Spleen (tissue), 11 donors: ENCODE data around the gene HCN3. TPM values are rescaled to one million over a fixed set of nuclear protein-coding genes. Genes with fewer than 3 reads are reported as not detected.
A peak's percentile ranks its signal among the peaks of the same experiment; 100 is the strongest.

ENCODE experiments used
- DNase-seq: peaks from one replicate; pipeline ENCODE4 v3.0.0-alpha.2; 2020
- H3K27ac ChIP-seq, 8 donors: fragments of 200-600 bp; sonication (generic) in 7 of 8; 1 replicate in 4 of 8; 2 replicates in 4 of 8; pipeline versions ENCODE4 v1.5.0 to v1.8.0; 2016 to 2021; ENCODE audit warnings: inconsistent platforms in 4 of 8, mild to moderate bottlenecking in 4 of 8, moderate library complexity in 1 of 8
- H3K27me3 ChIP-seq, 7 donors: fragments of 200-600 bp; sonication (generic) in 6 of 7; replicated peaks in 1 of 7; 1 replicate in 4 of 7; 2 replicates in 3 of 7; pipeline versions ENCODE4 v1.5.0 to v1.8.0; 2016 to 2021; ENCODE audit warnings: inconsistent platforms in 3 of 7, mild to moderate bottlenecking in 1 of 7
- H3K36me3 ChIP-seq, 6 donors: fragments of 200-600 bp; sonication (generic) in 5 of 6; 1 replicate in 4 of 6; 2 replicates in 2 of 6; pipeline versions ENCODE4 v1.5.0 to v1.8.0; 2016 to 2021; ENCODE audit warnings: inconsistent platforms in 2 of 6
- H3K4me1 ChIP-seq, 6 donors: fragments of 200-600 bp; sonication (generic) in 5 of 6; 1 replicate in 3 of 6; 2 replicates in 3 of 6; pipeline versions ENCODE4 v1.5.0 to v1.8.0; 2016 to 2021; ENCODE audit warnings: inconsistent platforms in 3 of 6
- H3K4me3 ChIP-seq, 8 donors: fragments of 200-600 bp; sonication (generic) in 7 of 8; 1 replicate in 4 of 8; 2 replicates in 4 of 8; pipeline versions ENCODE4 v1.5.0 to v1.8.0; 2016 to 2021; ENCODE audit warnings: inconsistent platforms in 4 of 8, mild to moderate bottlenecking in 4 of 8, moderate library complexity in 2 of 8
- H3K9me3 ChIP-seq, 8 donors: fragments of 200-600 bp; sonication (generic) in 7 of 8; 1 replicate in 4 of 8; 2 replicates in 4 of 8; pipeline versions ENCODE4 v1.5.0 to v1.8.0; 2016 to 2021; ENCODE audit warnings: inconsistent platforms in 4 of 8
- POLR2A ChIP-seq, 3 donors: fragments of 450-650 bp; IDR thresholded peaks; one replicate each; pipeline ENCODE4 v1.5.1; 2017; ENCODE audit warnings: antibody characterized with exemption in 3 of 3, mild to moderate bottlenecking in 1 of 3
- POLR2AphosphoS5 ChIP-seq, 3 donors: sonication (generic); formaldehyde crosslinking; IDR thresholded peaks; one replicate each; pipeline ENCODE4 v1.5.1; 2017; ENCODE audit warnings: antibody characterized with exemption in 3 of 3
- WGBS, 5 donors: extraction: QIAGEN DNeasy Blood & Tissue Kit in 3 of 5; methylation state at CpG; one replicate each; pipeline versions ENCODE4 v1.1.5 to v1.1.7; 2013 to 2018; 5-methylcytosine and 5-hydroxymethylcytosine counted together
- intact Hi-C: fragments of 100-400 bp; cut with DNase I; formaldehyde crosslinking; loops from one replicate; pipeline ENCODE4 v1.15.0; 2023; ENCODE audit warnings: low total_unique reads
- polyA plus RNA-seq, 3 donors: library from polyadenylated mRNA; stranded (reverse); fragments of 200-250 nt; gene quantifications; one replicate each; pipeline ENCODE4 v1.2.1, GENCODE V29; 2013
- total RNA-seq, 7 donors: library from RNA; depleted of rRNA in 3 of 7; stranded (reverse); fragments of >200 nt in 3 of 7; fragmentation: NEBNext Ultra II Directional in 4 of 7; extraction: Animal tissue kit (Norgen Biotek cat#: 25700) in 4 of 7; gene quantifications; one replicate each; pipeline versions ENCODE4 v1.1.0 to v1.2.1, GENCODE V29; 2016 to 2021
- TF ChIP-seq, protein P1 (sequence below), 11 experiments: fragments of 200-600 bp in 7 of 11; fragments of 450-650 bp in 4 of 11; sonication (generic) in 4 of 11; IDR thresholded peaks in 8 of 11; conservative IDR thresholded peaks in 3 of 11; 1 replicate in 7 of 11; 2 replicates in 4 of 11; pipeline versions ENCODE4 v1.4.0 to v1.8.0; 2016 to 2021; ENCODE audit warnings: antibody characterized with exemption in 11 of 11, inconsistent platforms in 4 of 11, mild to moderate bottlenecking in 1 of 11
- donor health status: healthy with polysubstance abuse.
- donor health status: DM: no; HTN: no; CAD: no; lungs with moderate emphysema.
- donor health status: DM: no; HTN: no; CAD: no.
- donor health status: Bipolar disorder and iron deficiency.
- donor health status: healthy.
- donor health status: DM: no; HTN: no; CAD: no.
- donor health status: DM: yes; HTN: yes; CAD: no.

Gene HCN3
- total and polyA plus RNA-seq, 10 donors: 0.65 to 3.3 (median 1.5) TPM

DNA sequence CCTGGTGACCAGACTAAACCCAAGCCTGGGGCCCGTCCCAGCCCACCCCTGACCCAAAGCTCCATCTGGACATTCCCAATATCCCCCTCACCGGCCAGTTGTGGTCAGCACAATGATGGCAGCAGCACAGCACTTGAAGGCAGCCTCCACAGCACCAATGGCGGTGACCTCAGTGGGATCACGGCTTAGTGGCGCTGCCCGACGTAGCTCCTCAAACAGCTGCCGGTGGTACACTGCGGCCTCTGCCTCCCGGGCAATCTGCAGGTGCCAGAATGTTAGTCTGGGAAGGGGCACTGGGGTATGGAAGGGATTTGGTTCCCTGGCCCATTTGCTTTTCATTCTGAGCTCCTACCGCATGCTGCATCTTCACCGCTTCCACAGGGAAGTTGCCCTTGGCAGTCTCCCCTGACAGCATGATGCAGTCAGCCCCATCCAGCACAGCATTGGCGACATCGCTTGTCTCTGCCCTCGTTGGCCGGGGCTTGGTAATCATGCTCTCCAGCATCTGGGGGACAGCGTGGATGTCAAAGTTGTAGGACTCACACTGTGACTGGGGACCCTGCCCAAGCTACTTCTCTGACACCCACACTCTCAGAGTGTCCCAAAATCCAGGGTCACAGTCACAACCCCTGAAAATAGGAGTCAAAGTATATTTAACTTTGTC, 16.0 kb downstream of the HCN3 start:
- Histone ChIP-seq H3K4me3 (no peak overlapping the region), H3K4me1 (peaks cover 0 to 12% (median 3%) of the 10 kb centered on the region in 6 donors), H3K27me3 (peaks cover 0 to 44% (median 21%) of the 10 kb centered on the region in 7 donors), H3K36me3 (no peaks in the 10 kb centered on the region), H3K27ac (no peak overlapping the region), H3K9me3 (no peaks in the 10 kb centered on the region)
- intact Hi-C loops: no loop called here
- peak; percentile 68 for DNase-seq
- TF ChIP-seq, protein P1, sequence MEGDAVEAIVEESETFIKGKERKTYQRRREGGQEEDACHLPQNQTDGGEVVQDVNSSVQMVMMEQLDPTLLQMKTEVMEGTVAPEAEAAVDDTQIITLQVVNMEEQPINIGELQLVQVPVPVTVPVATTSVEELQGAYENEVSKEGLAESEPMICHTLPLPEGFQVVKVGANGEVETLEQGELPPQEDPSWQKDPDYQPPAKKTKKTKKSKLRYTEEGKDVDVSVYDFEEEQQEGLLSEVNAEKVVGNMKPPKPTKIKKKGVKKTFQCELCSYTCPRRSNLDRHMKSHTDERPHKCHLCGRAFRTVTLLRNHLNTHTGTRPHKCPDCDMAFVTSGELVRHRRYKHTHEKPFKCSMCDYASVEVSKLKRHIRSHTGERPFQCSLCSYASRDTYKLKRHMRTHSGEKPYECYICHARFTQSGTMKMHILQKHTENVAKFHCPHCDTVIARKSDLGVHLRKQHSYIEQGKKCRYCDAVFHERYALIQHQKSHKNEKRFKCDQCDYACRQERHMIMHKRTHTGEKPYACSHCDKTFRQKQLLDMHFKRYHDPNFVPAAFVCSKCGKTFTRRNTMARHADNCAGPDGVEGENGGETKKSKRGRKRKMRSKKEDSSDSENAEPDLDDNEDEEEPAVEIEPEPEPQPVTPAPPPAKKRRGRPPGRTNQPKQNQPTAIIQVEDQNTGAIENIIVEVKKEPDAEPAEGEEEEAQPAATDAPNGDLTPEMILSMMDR (IDR thresholded peaks at IDR 0.05 in 8 of 11, conservative IDR thresholded peaks at IDR 0.05 in 3 of 11): no peak
- TF ChIP-seq POLR2A (IDR thresholded peaks at IDR 0.05) (no peak), POLR2AphosphoS5 (IDR thresholded peaks at IDR 0.05) (no peak)
- 82 to 90% (median 87%) methylated on average over 17 of the region's 17 CpGs for WGBS, 5 donors

DNA sequence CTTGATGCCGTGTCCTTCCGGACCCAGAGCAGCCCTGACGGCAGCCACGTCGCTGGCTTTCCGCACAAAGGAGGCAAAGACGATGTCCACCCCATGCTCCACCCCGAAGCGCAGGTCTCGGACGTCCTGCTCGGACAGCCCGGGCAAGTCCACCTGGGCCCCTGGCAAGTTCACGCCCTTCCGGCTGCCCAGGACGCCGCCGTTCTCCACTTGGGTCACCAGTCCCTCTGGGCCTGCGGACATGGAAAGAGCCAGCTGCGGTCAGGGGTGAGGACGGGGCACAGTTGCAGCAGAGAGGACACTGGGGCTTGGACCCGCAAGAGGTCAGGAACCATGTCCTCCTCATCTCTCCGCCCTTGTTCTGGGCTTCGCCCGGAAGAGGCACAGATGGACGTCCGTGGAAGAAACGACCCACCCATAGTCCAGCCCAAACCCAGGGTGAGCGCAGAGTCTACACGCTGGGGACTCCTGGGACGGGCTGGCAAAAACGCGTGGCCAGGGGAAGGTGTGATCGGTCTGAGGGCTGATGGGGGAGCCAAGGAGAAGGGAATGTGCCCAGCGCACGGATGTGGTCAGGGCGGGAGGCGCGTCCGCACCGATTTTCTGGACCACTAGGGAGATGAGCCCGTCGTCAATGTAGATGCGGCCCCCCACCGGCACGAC, 17.4 kb downstream of the HCN3 start:
- 26 to 44% (median 38%) methylated on average over 29 to 46 of the region's 46 CpGs for WGBS, 5 donors
- Histone ChIP-seq H3K36me3 (no peaks in the 10 kb centered on the region), H3K27me3 (peaks cover 0 to 44% (median 21%) of the 10 kb centered on the region in 7 donors), H3K4me3 (peak overlapping the region in 3 of 8 donors; percentile 5 to 26 (median 14)), H3K4me1 (peaks cover 0 to 12% (median 3%) of the 10 kb centered on the region in 6 donors), H3K27ac (no peak overlapping the region), H3K9me3 (no peaks in the 10 kb centered on the region)
- intact Hi-C loops: no loop called here
- DNase-seq: peak; percentile 68
- TF ChIP-seq POLR2AphosphoS5 (IDR thresholded peaks at IDR 0.05): no peak
- TF ChIP-seq POLR2A (IDR thresholded peaks at IDR 0.05): no peak
- TF ChIP-seq, protein P1 (IDR thresholded peaks at IDR 0.05 in 8 of 11, conservative IDR thresholded peaks at IDR 0.05 in 3 of 11): no peak

DNA sequence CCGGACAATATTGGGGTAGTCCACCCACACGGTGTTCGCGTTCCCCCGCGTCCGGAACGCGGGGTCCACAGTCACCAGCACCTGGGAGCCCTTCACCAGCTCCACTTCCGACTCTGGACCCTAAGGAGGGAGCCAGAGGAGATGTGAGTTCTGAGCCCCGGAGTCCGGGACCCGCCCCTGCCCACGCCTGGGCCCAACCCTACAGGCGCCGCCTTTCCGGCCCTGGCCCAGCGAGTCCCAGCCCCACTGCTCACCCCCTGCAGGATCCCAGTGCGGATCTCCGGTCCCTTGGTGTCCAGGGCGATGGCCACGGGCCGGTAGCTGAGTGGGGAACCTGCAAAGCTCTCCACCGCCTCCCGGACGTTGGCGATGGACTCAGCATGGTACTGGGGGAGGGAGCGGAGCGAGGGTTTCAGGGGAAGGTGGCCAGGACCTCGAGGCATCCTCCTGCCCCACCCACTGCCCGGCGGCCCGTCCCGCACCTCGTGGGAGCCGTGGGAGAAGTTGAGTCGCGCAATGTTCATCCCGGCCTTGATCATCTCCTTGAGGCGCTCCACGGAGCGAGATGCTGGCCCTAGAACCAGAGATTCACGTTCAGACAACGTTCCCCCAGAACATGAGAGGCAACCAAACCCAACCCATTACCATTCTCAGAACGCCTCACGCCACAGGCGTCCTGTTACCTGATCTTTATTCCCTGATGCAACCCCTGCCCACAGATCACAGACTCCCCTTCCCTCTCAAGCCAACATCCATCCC, 18.1 kb downstream of the HCN3 start:
- peaks cover 0 to 12% (median 3%) of the 10 kb centered on the region in 6 donors for H3K4me1 ChIP-seq
- H3K4me3 ChIP-seq: peak overlapping the region in 3 of 8 donors; percentile 5 to 26 (median 14)
- no peak overlapping the region for H3K27ac ChIP-seq
- H3K36me3 ChIP-seq: no peaks in the 10 kb centered on the region
- H3K9me3 ChIP-seq: no peaks in the 10 kb centered on the region
- peaks cover 0 to 44% (median 21%) of the 10 kb centered on the region in 7 donors for H3K27me3 ChIP-seq
- peak; percentile 56 for DNase-seq
- TF ChIP-seq POLR2AphosphoS5 (IDR thresholded peaks at IDR 0.05) (no peak), POLR2A (IDR thresholded peaks at IDR 0.05) (no peak)
- TF ChIP-seq, protein P1 (IDR thresholded peaks at IDR 0.05 in 8 of 11, conservative IDR thresholded peaks at IDR 0.05 in 3 of 11): no peak
- intact Hi-C loops: no loop called here
- 18 to 25% (median 22%) methylated on average over 27 to 47 of the region's 47 CpGs for WGBS, 5 donors

DNA sequence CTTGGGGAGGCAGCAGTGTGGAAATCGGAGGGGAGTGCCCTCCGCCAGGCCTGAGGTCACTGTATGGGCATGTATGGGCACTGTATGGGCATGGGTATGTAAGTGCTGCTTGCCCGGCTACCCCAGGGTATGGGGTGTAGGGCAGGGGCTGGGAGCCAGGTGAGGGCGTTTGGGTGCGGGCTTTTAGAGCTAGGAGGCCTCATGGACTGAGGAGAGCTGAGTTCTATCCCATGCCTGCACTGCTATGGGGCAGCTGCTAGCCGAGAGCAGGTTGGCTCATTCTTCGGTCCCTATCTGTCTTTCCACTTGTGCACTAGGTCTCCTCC, 18.6 kb downstream of the HCN3 start:
- no peak overlapping the region for H3K4me3 ChIP-seq
- intact Hi-C loops: no loop called here
- 84 to 96% (median 92%) methylated on average over 7 of the region's 7 CpGs for WGBS, 5 donors
- H3K9me3 ChIP-seq: no peaks in the 10 kb centered on the region
- TF ChIP-seq, protein P1 (IDR thresholded peaks at IDR 0.05 in 8 of 11, conservative IDR thresholded peaks at IDR 0.05 in 3 of 11): no peak
- TF ChIP-seq POLR2A (IDR thresholded peaks at IDR 0.05): no peak
- TF ChIP-seq POLR2AphosphoS5 (IDR thresholded peaks at IDR 0.05): no peak
- peaks cover 0 to 44% (median 21%) of the 10 kb centered on the region in 7 donors for H3K27me3 ChIP-seq
- H3K27ac ChIP-seq: no peak overlapping the region
- H3K36me3 ChIP-seq: no peaks in the 10 kb centered on the region
- H3K4me1 ChIP-seq: peaks cover 0 to 12% (median 3%) of the 10 kb centered on the region in 6 donors
- DNase-seq: no peak
